Suppressor macrophage treated with lipopolysaccharide for 4 hours (primary cell): Measurements from ENCODE around the gene EIF1AX.
"Not testable (repeated sequence)": the region's sequence is repeated elsewhere in the genome, so short reads cannot be mapped to it uniquely, and the experiment has no call there.

ENCODE experiments used
- DNase-seq: peaks from one replicate; pipeline ENCODE4 v3.0.0-alpha.2; 2020

EIF1AX gene

GRCh38 chrX:20141281-20142220 is at the start of gene EIF1AX:
TSS of gene EIF1AX (minus strand) at chrX:20141838. CDS start at chrX:20141640, 198 bp downstream.
- DNase-seq, result peak; percentile 97

- no peak for DNase-seq
These were observed 47.5 kb upstream of the EIF1AX start for GRCh38 chrX:20189171-20189570.

GRCh38 chrX:20181598-20182329 is 40.1 kb upstream of the EIF1AX start:
- no peak for DNase-seq

- DNase-seq, result no peak
These were observed 35.5 kb upstream of the EIF1AX start for GRCh38 chrX:20177093-20177492.

- DNase-seq, result no peak
These were observed 32.2 kb upstream of the EIF1AX start for GRCh38 chrX:20173856-20174255.

DNA sequence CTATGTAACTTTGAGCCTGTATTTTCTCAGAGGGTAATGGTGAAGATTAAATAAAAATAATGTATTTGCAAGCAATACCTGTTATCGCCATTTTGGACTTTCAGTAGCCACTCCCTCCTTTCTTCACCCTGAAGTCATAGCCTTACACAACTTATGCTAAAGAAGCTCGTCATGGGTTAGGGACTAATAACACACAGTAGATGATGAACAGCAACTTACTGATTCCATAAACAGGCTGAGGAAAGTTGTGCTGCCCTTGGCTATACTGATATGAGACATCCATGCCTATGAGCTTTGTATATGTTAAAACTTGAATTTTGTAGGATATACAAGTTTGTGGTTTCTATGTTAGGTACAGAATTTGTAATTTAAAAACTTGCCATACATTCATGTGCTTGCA is 31.7 kb upstream of the EIF1AX start:
- DNase-seq, result no peak

DNA sequence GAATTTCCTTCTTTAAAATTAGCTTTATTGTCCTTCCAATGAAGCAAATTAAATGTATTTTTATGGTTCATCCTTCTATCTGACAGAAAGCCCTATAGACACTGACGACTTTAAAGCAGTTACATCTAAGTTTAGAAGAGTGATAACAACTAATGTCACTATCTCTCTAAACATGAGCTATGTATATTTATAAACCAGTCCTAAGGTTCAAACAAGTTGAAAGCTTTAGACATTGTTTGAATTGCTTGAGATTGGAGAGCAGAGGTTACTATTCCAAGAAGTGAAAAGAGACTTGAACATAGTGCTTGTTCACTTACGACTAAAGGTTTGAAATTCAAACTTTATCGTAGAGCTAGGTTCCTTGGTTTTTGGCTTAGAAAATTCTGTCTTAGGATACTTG is 30.2 kb upstream of the EIF1AX start:
- no peak for DNase-seq

DNA sequence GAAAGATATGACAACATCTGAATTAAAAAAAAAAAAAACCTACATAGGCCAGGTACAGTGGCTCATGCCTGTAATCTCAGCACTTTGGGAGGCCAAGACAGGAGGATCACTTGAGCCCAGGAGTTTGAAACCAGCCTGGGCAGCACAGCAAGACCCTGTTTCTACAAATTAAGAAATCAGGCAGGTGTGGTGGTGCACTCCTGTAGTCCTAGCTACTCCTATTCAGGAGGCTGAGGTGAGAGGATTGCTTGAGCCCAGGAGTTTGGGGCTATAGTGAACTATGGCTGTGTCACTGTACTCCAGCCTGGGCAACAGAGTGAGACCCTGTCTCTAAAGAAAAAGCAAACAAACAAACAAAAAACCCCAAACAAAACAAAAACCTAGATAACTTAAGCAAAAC is 20.9 kb upstream of the EIF1AX start:
- DNase-seq, result not testable (repeated sequence)

- DNase-seq, result no peak
These were observed 18.3 kb upstream of the EIF1AX start for GRCh38 chrX:20159797-20160385.

- no peak for DNase-seq
These were observed 10.1 kb upstream of the EIF1AX start for GRCh38 chrX:20151689-20152088.

DNA sequence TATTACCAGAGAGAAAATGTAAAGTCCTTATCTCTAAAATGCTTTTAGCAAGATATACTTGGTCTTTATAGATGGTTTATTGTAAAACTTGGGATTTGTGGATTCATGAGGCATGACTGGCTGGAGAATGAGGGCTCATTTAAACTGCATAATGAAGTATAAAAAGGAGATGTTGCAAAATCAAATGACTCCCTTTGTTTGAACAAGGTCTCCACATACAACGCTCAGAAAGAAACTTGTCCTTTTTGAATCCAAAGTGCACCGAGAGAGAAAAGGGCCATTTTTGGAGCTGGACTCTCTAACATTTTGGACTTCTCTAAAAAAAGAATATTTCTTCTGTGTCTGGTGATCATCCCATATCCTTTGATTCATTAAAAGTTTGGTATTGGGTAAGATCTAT is 7.7 kb upstream of the EIF1AX start:
- no peak for DNase-seq

GRCh38 chrX:20147561-20147960 is 5.9 kb upstream of the EIF1AX start:
- peak; percentile 34 for DNase-seq

- DNase-seq, result peak; percentile 23
These were observed 2.9 kb upstream of the EIF1AX start for GRCh38 chrX:20144491-20144890.

GRCh38 chrX:20143561-20143960 is 1.9 kb upstream of the EIF1AX start:
- DNase-seq, result peak; percentile 42

DNA sequence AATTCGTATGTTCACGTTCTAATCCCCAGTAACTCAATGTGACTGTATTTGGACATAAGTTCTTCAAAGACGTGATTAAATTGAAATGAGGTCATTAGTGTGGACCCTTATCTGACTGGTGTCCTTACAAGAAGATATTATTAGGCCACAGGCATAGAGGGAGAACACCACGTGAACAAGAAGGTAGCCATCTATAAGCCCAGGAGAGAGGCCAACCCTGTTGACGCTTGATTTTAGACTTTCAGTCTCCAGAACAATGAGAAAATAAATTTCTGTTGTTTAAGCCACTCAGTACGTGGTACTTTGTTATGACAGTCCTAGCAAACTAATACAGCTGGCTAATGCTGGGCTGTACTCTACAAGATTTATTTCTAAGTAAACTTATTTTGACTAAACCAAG is 1.5 kb upstream of the EIF1AX start:
- no peak for DNase-seq

DNA sequence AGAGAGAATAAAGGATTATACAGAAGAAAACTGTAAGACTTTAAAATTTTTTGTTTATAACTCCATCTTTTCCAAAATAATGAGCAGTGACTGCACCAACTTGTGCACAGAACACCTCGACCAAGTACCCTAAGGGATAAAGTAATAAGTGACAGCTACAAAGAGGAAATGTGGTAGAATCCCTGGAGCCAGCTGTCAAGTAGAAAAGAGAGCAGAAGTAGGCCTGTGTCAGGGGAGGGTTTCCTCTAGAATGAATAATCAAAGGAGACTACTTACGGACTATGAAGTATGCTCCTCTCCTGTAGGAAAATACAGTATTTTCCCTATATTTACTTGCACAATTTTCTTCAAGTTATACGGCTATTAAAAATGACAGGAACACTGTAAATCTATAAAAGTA is 1.2 kb downstream of the EIF1AX start:
- peak; percentile 28 for DNase-seq

DNA sequence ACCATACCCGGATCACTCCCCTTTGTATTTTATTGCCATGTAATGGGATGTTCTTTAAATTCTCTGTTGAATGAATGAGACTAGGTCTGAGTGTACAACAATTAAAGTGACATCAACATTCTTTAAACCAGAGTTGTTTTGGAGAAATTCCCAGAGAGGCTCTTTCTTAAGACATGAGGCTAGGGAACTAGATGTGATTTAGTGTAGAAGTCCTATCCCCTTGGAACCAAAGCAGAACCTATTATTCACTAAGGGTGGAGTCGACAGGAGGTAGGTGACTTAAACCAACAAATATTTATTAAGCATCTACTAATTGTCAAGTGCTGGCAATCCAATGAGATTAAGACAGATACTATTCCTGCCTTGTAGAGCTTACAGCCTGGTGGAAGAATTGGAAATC is 1.7 kb downstream of the EIF1AX start:
- DNase-seq, result peak; percentile 8

GRCh38 chrX:20135944-20136343 is 5.7 kb downstream of the EIF1AX start:
- DNase-seq, result no peak

GRCh38 chrX:20132666-20133065 is 9.0 kb downstream of the EIF1AX start:
- peak; percentile 46 for DNase-seq

GRCh38 chrX:20130357-20130756 is 11.3 kb downstream of the EIF1AX start:
- no peak for DNase-seq

DNA sequence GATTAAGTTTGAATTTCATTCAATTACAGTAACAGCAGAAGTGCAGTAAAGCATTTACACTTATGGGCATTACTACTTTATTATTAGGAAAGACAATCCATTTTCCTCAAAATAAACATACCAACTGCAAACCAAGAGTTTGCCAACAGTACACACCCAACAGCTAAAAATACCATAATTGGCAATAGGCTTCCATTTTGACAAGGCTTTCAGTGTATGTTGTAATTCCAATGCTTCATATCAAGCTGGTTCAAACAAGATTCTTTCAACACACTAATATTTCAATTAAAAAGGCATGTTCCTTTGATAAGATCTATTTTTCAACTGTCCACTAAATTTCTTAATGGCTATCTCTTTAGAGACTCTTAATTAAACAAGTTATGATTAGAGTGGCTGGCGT is 12.1 kb downstream of the EIF1AX start:
- DNase-seq, result no peak

GRCh38 chrX:20128670-20129069 is 13.0 kb downstream of the EIF1AX start:
- no peak for DNase-seq

DNA sequence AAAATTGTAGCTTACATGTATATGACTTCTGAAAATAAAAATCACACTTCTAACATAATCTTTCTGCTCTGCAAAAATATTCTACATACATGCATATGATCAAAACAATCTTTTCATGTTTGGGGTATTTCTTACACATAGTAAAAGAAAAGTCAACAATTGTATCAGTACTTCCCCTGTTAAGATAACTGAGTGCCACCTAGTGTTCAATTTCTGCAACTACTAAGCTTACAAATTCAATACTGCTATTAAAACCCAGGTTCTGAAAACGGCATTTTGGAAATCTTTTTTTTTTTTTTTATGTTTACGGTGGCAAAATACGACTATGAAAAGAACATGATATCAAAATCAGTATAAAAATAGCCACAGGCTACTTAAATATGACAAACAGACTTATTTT is 14.2 kb downstream of the EIF1AX start:
- DNase-seq, result not testable (repeated sequence)

DNA sequence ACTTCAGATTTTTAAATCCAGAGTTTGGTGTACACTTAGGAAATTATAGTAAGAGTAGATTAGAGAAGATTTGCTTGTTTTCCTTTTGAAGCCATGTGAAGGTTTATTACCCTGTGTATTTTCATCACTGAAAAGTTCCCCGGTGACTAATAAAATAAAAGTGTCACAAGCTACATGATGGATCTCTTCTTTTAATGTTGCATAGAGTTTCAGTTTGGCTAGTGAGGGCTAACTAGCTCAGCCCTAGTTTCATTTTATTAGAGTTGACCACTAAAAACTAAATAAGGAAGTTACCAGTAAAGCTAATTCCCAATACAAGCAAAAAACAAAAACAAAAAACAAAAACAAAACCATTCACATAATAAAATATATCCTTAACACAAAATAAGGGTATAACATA is 14.8 kb downstream of the EIF1AX start:
- peak; percentile 22 for DNase-seq
